ENCODE measurements around the gene TENM4.

DNA sequence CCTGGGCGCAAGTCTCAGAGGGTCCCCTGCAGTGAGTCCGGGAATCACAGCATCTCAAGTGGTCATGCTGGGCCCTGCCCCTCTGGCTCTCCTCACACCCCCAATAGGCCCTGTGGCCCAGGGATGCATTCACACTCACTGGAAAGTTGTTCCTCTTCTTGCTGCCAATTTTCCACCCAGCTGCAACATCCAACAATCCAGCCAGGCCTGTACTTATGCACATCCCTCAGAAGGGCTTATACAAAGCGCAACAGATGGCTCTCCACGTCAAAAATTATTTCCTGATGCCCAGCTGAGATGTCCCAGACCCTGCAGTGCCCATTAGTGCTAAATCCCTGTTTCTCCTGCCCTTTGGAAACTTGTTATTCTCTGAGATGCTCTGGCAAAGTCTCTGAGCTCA, 458.4 kb downstream of the TENM4 start:
- TF ChIP-seq, protein P1, sequence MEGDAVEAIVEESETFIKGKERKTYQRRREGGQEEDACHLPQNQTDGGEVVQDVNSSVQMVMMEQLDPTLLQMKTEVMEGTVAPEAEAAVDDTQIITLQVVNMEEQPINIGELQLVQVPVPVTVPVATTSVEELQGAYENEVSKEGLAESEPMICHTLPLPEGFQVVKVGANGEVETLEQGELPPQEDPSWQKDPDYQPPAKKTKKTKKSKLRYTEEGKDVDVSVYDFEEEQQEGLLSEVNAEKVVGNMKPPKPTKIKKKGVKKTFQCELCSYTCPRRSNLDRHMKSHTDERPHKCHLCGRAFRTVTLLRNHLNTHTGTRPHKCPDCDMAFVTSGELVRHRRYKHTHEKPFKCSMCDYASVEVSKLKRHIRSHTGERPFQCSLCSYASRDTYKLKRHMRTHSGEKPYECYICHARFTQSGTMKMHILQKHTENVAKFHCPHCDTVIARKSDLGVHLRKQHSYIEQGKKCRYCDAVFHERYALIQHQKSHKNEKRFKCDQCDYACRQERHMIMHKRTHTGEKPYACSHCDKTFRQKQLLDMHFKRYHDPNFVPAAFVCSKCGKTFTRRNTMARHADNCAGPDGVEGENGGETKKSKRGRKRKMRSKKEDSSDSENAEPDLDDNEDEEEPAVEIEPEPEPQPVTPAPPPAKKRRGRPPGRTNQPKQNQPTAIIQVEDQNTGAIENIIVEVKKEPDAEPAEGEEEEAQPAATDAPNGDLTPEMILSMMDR (IDR thresholded peaks at IDR 0.05), result no peak
- no peak for TF ChIP-seq POLR2A (IDR thresholded peaks at IDR 0.05)

Measured in uterus (tissue), 2 donors.